Head of caudate nucleus (tissue), 42 donors: ENCODE results near the gene SUV39H1.

Source experiments
- DNase-seq, 42 donors: peaks; one replicate each; pipeline versions ENCODE4 v3.0.0 to v3.0.0-alpha.2; 2020 to 2021; ENCODE audit warnings: mixed read lengths in 7 of 42
- intact Hi-C: fragments of 100-400 bp; cut with DNase I; formaldehyde crosslinking; loops from one replicate; pipeline ENCODE4 v1.15.0; 2022

Gene SUV39H1

GRCh38 chrX:48747415-48748016 lies 51.0 kb downstream of the SUV39H1 start:
- DNase-seq: no peak
- intact Hi-C loops: no loop called here

DNA sequence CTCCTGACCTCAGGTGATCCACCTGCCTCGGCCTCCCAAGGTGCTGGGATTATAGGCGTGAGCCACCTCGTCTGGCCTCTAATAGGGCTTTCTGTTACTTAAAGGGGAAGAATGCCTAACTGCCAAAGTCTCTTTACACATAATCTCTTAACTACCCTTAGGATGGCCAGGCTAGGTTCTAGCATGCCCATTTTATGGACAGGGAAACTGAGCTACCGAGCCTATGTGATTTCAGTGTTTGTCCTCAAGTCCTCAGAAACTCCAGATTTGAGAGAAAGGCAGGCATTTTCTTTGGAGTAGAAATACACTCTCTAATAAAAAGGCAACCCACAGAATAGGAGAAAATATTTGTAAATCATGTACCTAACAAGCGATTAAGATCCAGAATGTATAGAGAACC lies 52.6 kb downstream of the SUV39H1 start:
- intact Hi-C loops: no loop called here
- DNase-seq: no peak

DNA sequence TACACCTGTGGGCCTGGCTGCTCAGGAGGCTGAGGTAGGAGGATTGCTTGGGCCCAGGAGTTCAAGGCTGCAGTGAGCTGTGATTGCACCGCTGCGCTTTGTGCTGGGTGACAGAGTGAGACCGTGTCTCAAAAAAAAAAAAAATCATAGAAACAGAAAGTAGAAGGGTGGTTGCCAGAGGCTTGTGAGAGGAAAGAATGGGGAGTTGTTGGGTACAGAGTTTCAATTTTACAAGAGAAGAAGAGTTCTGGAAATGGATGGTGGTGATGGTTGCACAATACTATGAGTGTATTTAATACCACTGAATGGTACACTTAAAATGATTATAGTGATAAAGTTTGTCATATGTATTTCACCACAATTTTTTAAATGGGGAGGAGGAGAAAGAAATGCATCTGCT lies 54.8 kb downstream of the SUV39H1 start:
- intact Hi-C loops: no loop called here

GRCh38 chrX:48752498-48752897 lies 56.0 kb downstream of the SUV39H1 start:
- no peak for DNase-seq
- intact Hi-C loops: no loop called here

More for the DNA sequence above, 54.8 kb downstream of the SUV39H1 start:
- DNase-seq: no peak

DNA sequence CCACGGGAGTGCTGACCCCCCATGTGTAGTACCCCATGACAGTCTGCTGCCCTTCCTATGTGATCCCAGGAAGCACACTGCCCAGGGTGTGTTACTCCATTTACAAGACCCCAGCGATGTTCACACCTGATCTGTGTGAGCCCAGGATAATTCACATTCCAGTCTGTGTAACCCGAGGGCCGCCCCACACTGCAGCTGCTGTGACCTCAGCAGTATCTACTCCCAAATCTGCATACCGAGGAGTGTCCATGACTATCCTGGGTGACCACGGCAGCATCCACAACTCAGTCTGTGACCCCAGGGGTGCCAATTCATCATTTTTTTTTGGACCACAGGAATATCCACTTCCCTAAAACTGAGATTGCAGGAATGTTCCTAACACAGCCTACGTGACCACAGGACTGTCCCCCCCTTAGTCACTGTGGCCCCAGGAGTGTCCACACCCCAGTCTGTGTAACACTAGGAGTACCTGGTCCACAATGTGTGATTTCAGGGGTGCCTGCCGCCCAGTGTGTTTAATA lies 57.2 kb downstream of the SUV39H1 start:
- intact Hi-C loops: no loop called here
- no peak for DNase-seq

- intact Hi-C loops: no loop called here
- DNase-seq: no peak
These were observed 57.7 kb downstream of the SUV39H1 start for GRCh38 chrX:48754238-48754637.
